Breast epithelium (tissue), 4 donors: ENCODE measurements around the gene VEGFA. TPM values are rescaled to one million over a fixed set of nuclear protein-coding genes. Genes with fewer than 3 reads are reported as not detected.

ENCODE experiments used
- DNase-seq, 2 donors: peaks; one replicate each; pipeline ENCODE4 v3.0.0-alpha.2; 2019; ENCODE audit warnings: low spot score in 2 of 2
- H3K27ac ChIP-seq, 2 donors: fragments of 200-600 bp; sonication (generic) in 1 of 2; one replicate each; pipeline ENCODE4 v1.5.1; 2016 to 2019; ENCODE audit warnings: mild to moderate bottlenecking in 1 of 2
- H3K27me3 ChIP-seq, 2 donors: fragments of 200-600 bp; sonication (generic) in 1 of 2; one replicate each; pipeline versions ENCODE4 v1.5.1 to v1.6.0; 2017 to 2019; ENCODE audit warnings: control low read depth in 1 of 2, mild to moderate bottlenecking in 1 of 2
- H3K36me3 ChIP-seq: fragments of 200-600 bp; one replicate; pipeline ENCODE4 v1.5.1; 2019
- H3K4me1 ChIP-seq, 2 donors: fragments of 200-600 bp; sonication (generic); one replicate each; pipeline ENCODE4 v1.5.1; 2016 to 2019; ENCODE audit warnings: control low read depth in 1 of 2
- H3K4me3 ChIP-seq, 3 donors: fragments of 200-600 bp; sonication (generic); 1 replicate in 2 of 3; 2 replicates in 1 of 3; pipeline ENCODE4 v1.5.1; 2016 to 2019; ENCODE audit warnings: mild to moderate bottlenecking in 3 of 3, moderate library complexity in 2 of 3
- H3K9me3 ChIP-seq, 2 donors: fragments of 200-600 bp; sonication (generic) in 1 of 2; one replicate each; pipeline ENCODE4 v1.5.1; 2016 to 2019; ENCODE audit warnings: control low read depth in 1 of 2
- POLR2A ChIP-seq: fragments of 450-650 bp; IDR thresholded peaks from one replicate; pipeline ENCODE4 v1.6.1; 2016; ENCODE audit warnings: antibody characterized with exemption, mild to moderate bottlenecking, moderate library complexity
- POLR2AphosphoS5 ChIP-seq, 3 donors: sonication (generic); formaldehyde crosslinking; IDR thresholded peaks; one replicate each; pipeline ENCODE4 v1.6.1; 2017; ENCODE audit warnings: antibody characterized with exemption in 3 of 3
- intact Hi-C: fragments of 100-400 bp; cut with DNase I; formaldehyde crosslinking; loops from one replicate; pipeline ENCODE4 v1.15.1; 2023; ENCODE audit warnings: low total_unique reads
- total RNA-seq, 3 donors: library from RNA; depleted of rRNA; stranded (reverse); fragments of >200 nt; gene quantifications; one replicate each; pipeline ENCODE4 v1.1.0, GENCODE V29; 2016
- TF ChIP-seq, protein P1 (sequence below), 3 donors: fragments of 450-650 bp; IDR thresholded peaks; one replicate each; pipeline ENCODE4 v1.5.1; 2016 to 2017; ENCODE audit warnings: antibody characterized with exemption in 3 of 3, mild to moderate bottlenecking in 3 of 3, moderate library complexity in 3 of 3

Gene VEGFA
- total RNA-seq, 3 donors from 2014 or later, result 123 to 230 (median 132) TPM

DNA sequence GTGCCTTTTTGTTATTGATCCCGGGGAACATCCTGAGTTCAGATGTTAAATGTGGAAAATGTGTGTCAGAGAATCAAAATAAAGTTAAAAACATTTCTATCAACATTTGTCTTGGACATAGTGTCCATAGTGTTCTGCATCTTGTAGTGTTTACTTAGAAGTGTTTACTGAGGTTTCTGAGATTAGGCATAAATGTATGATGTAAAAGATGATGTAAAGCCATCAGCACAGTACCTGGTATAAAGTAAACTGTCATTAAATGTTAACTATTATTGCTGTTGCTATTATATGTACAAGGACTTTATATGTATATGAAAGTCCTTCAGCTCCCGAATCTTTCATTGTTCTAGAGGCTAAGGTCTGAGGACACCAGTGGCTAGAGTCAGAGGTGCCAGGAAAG is 28.2 kb upstream of the VEGFA start:
- H3K27me3 ChIP-seq, result no peaks in the 10 kb centered on the region
- H3K4me1 ChIP-seq, result no peaks in the 10 kb centered on the region
- H3K4me3 ChIP-seq, result no peak overlapping the region
- no peaks in the 10 kb centered on the region for H3K9me3 ChIP-seq
- no peak for TF ChIP-seq POLR2AphosphoS5 (IDR thresholded peaks at IDR 0.05)
- TF ChIP-seq, protein P1, sequence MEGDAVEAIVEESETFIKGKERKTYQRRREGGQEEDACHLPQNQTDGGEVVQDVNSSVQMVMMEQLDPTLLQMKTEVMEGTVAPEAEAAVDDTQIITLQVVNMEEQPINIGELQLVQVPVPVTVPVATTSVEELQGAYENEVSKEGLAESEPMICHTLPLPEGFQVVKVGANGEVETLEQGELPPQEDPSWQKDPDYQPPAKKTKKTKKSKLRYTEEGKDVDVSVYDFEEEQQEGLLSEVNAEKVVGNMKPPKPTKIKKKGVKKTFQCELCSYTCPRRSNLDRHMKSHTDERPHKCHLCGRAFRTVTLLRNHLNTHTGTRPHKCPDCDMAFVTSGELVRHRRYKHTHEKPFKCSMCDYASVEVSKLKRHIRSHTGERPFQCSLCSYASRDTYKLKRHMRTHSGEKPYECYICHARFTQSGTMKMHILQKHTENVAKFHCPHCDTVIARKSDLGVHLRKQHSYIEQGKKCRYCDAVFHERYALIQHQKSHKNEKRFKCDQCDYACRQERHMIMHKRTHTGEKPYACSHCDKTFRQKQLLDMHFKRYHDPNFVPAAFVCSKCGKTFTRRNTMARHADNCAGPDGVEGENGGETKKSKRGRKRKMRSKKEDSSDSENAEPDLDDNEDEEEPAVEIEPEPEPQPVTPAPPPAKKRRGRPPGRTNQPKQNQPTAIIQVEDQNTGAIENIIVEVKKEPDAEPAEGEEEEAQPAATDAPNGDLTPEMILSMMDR (IDR thresholded peaks at IDR 0.05), result no peak
- TF ChIP-seq POLR2A, result no peak
- peak overlapping the region in 1 of 2 donors; percentile 1 for H3K27ac ChIP-seq
- intact Hi-C loops, result no loop called here
- no peaks in the 10 kb centered on the region for H3K36me3 ChIP-seq
- no peak for DNase-seq

DNA sequence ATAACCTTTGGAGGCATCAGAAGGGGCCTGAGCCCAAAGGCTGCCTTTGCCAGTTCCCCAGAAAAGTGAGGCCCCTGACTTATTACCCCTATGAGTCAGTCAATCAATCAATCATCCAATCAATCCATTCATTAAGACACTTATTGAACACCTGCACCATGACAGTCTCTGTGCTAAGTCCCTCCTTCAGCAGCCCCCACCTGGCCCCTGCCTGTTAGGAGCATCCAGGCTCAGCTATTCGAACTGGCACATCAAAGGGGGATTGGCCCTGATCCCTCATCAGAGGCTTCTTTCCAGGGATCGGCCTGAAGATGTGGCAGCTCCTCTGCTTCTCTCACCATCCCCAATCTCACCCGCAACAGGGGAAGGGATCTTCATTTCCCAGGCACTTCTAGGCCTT is 27.7 kb upstream of the VEGFA start:
- Histone ChIP-seq H3K27ac (peak overlapping the region in 1 of 2 donors; percentile 1), H3K36me3 (no peaks in the 10 kb centered on the region), H3K4me1 (no peaks in the 10 kb centered on the region), H3K4me3 (no peak overlapping the region), H3K27me3 (no peaks in the 10 kb centered on the region), H3K9me3 (no peaks in the 10 kb centered on the region)
- intact Hi-C loops, result no loop called here
- no peak for DNase-seq
- TF ChIP-seq, protein P1 (IDR thresholded peaks at IDR 0.05), result no peak

GRCh38 chr6:43742931-43743632 is 26.9 kb upstream of the VEGFA start:
- intact Hi-C loops, result no loop called here
- no peak for DNase-seq
- H3K27ac ChIP-seq, result peak overlapping the region in 1 of 2 donors; percentile 32

DNA sequence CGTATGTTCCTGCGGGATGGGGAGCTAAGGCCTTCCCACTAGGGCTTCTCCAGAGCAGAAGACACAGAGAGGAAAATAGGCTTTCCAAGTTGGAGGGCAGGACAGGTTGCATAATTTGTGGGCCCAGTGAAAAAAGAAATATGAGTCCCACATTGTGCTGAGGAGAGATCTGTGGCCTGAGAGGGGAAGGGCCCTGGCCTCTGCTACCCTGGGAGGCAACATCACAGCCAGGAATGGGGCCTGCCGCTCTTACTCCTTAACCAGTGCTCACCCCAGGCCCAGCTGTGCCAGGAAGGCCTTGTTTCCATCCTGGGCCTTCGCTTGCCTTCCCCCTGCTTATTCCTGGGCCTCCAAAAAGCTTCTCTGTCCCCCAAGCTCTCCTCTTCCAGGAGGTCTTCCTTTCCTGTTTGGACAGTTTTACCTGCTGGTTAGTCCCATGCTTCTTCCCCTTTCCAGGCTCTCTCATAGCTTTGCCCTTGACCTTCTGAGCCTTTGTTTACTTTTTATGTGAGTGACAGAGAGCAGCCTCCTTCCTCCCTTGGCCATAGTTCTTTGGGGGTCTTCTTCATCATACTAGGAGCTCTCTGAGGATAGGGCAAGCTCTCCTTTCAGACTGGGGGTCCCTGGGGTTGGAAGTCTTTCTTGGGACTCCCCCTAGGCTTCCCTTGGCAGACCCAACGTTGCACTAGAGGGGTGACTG is 26.2 kb upstream of the VEGFA start:
- H3K4me1 ChIP-seq, result no peaks in the 10 kb centered on the region
- no peaks in the 10 kb centered on the region for H3K9me3 ChIP-seq
- TF ChIP-seq, protein P1 (IDR thresholded peaks at IDR 0.05), result no peak
- TF ChIP-seq POLR2A (no peak), POLR2AphosphoS5 (IDR thresholded peaks at IDR 0.05) (no peak)
- no peak for DNase-seq
- peak overlapping the region in 1 of 2 donors; percentile 61 for H3K27ac ChIP-seq
- no peak overlapping the region for H3K4me3 ChIP-seq
- H3K27me3 ChIP-seq, result no peaks in the 10 kb centered on the region
- intact Hi-C loops, result no loop called here
- H3K36me3 ChIP-seq, result no peaks in the 10 kb centered on the region

More at GRCh38 chr6:43742931-43743632, 26.9 kb upstream of the VEGFA start:
- H3K36me3 ChIP-seq, result no peaks in the 10 kb centered on the region
- no peaks in the 10 kb centered on the region for H3K4me1 ChIP-seq
- H3K4me3 ChIP-seq, result no peak overlapping the region
- no peaks in the 10 kb centered on the region for H3K9me3 ChIP-seq
- no peaks in the 10 kb centered on the region for H3K27me3 ChIP-seq
- TF ChIP-seq POLR2A, result no peak
- TF ChIP-seq, protein P1 (IDR thresholded peaks at IDR 0.05), result no peak
- TF ChIP-seq POLR2AphosphoS5 (IDR thresholded peaks at IDR 0.05), result no peak

GRCh38 chr6:43744491-43744890 is 25.5 kb upstream of the VEGFA start:
- TF ChIP-seq POLR2A (no peak), POLR2AphosphoS5 (IDR thresholded peaks at IDR 0.05) (no peak)
- TF ChIP-seq, protein P1 (IDR thresholded peaks at IDR 0.05), result no peak
- H3K36me3 ChIP-seq, result no peaks in the 10 kb centered on the region
- H3K27ac ChIP-seq, result no peak overlapping the region
- no peaks in the 10 kb centered on the region for H3K27me3 ChIP-seq
- H3K9me3 ChIP-seq, result no peaks in the 10 kb centered on the region
- no peak for DNase-seq
- H3K4me1 ChIP-seq, result no peaks in the 10 kb centered on the region
- intact Hi-C loops, result no loop called here
- H3K4me3 ChIP-seq, result no peak overlapping the region
